HG03354 (cell line): ENCODE measurements around the gene AP5Z1.
"Not testable (repeated sequence)": the region's sequence is repeated elsewhere in the genome, so short reads cannot be mapped to it uniquely, and the experiment has no call there.

Source experiments
- ATAC-seq: cut with Tn5 transposase; IDR thresholded peaks from one replicate; pipeline ENCODE4 v1.9.1; 2021; ENCODE audit warnings: mild to moderate bottlenecking; ENCODE audit not compliant: unreplicated experiment, poor library complexity, severe bottlenecking

Gene AP5Z1

DNA sequence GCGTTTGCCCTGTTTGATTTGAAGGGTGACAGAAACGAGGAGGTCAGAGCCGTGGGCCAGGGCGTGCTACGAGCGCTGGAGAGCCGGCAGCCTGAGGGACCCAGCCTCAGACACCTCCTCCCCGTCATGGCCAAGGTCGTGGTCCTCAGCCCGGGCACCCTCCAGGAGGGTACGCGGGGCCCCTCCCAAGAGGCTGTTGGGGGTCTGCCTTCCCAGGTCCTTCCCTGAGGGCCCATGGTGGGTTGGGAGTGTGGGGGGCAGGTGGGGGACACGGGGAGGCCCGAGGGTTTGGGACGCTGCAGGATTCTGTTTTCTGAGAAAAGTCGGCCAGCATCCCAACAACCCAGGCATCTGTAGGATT lies 7.8 kb downstream of the AP5Z1 start:
- ATAC-seq = no peak

DNA sequence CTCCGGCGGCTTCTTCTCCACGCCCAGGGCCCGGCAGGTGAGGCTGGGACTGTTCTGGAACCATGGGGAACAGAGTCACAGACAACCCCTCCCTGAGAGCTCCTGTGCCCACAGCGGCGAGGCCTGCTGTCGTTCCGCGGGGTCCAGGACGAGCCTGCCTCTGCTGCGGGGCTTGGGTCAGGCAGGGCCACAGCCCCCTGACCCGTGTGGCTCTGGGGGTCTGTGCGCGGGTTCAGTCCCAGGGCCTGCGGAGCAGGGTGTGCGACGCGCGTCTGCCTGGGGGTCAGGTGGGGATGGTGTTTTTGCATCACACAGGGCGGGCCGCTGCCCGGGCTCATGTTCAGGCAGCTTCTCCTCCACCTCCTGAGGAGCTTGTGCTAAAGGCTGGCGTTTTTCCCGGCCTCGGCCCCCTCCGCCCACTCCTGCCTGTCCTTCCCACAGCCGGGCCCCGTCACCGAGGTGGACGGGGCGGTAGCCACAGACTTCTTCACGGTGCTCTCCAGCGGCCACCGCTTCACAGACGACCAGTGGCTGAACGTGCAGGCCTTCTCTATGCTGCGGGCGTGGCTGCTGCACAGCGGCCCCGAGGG lies 8.4 kb downstream of the AP5Z1 start:
- no peak for ATAC-seq

DNA sequence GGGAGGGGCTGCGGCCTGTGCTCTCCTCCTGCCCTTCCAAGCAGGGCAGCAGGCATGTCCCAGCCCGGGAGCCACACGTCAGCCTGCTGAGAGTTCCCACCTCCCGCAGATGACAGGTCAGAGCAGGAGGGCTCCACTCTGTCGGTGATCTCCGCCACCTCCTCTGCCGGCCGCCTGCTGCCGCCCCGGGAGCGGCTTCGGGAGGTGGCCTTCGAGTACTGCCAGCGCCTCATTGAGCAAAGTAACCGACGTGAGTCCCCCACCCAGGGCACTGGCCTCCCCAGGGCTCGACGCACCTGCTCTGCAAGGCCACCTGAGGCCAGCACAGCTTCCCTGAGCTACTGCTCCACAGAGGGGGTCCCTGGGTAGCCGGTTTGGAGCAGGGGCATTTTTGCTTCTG lies 9.4 kb downstream of the AP5Z1 start:
- ATAC-seq = no peak

DNA sequence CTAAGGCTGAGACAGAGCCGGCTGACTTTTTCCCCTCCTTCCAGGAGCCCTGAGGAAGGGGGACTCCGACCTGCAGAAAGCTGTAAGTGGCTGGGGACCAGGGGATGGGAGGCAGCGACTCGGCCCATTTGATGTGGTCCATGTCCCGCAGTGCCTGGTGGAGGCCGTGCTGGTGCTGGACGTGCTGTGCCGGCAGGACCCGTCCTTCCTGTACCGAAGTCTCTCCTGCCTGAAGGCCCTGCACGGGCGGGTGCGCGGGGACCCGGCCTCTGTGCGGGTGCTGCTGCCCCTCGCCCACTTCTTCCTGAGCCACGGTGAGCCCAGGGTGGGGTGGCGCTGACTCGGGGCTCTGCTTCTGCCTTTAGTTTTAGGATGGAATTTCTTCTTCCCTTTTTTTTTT lies 9.9 kb downstream of the AP5Z1 start:
- ATAC-seq = no peak

DNA sequence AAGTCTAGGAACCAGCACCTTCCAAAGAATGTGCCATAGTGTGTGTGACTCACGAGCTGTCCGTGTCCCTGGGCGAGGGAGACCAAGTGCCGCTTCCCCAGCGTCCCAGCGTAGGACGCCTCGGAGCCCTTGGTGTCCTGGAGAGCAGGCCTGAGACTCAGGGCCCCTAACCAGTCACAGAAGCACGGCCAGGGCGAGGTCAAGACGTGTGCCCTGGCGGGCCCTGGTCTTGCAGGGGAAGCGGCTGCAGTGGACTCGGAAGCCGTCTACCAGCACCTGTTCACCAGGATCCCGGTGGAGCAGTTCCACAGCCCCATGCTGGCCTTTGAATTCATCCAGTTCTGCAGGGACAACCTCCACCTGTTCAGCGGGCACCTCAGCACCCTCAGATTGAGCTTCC lies 10.6 kb downstream of the AP5Z1 start:
- no peak for ATAC-seq

DNA sequence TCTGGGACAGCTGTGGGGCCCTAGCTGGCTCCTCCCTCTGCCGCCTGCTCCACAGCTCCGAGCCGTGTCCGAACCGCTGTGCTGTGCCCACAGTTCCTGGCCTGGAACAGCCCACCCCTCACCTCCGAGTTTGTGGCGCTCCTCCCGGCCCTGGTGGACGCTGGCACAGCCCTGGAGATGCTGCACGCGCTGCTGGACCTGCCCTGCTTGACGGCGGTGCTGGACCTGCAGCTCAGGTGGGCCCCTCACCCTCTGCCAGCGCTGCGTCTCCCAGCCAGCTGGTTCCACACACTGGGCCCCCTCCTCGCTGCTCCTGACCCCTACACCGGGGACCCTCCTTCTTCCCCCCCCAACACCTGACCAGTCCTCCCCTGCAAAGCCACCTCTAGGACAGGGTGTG lies 12.1 kb downstream of the AP5Z1 start:
- ATAC-seq = no peak

DNA sequence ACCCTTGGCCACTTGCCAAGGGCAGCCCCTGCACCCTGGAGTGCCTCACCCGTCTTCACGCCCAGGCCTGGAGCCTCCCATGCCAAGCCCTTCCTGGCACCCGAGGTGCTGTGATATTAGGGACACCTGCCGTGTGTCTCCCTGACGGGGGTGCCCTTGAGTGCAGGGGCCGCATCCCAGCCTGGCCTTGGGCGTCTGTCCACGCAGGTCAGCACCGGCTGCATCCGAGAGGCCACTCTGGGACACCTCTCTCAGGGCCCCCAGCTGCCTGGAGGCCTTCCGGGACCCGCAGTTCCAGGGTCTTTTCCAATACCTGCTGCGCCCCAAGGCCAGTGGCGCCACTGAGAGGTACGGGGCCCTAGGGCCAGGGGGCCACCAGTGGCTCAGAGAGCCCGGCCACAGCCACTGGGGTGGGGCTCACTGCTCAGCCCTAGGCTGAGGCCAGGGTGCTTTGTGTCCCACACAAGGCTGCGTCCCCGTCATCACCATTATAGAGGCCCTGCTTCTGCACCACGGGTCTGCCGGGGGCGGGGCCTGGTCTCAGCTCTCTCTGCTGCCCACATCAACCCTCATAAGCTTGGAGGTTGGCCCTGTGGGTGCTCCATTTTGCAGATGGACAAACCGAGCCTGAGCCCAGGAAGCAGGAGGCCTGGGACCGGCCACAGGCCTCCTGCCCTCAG lies 12.7 kb downstream of the AP5Z1 start:
- ATAC-seq = no peak

DNA sequence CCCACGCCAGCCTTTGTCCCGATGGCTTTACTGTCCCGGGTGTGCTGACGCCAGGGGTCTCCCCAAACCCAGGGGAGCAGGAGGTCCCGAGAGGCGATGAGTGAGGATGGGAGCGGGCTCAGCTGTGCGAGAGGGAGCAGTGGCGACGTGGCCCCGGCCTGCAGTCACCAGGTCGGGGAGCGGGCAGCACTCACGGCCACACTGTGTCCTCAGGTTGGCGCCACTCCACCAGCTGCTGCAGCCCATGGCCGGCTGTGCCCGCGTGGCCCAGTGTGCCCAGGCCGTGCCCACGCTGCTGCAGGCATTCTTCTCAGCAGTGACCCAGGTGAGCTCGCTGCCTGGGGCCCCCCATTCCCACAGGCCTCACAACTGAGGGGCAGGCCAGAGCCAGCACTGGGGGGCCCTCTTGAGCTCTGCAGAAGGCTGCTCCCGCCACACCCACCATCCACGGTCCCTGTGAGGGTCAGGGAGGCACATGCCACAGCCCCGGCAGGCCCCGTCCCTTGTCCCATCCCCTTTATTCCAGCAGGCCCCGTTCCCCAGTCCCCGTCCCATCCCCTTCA lies 13.3 kb downstream of the AP5Z1 start:
- no peak for ATAC-seq

DNA sequence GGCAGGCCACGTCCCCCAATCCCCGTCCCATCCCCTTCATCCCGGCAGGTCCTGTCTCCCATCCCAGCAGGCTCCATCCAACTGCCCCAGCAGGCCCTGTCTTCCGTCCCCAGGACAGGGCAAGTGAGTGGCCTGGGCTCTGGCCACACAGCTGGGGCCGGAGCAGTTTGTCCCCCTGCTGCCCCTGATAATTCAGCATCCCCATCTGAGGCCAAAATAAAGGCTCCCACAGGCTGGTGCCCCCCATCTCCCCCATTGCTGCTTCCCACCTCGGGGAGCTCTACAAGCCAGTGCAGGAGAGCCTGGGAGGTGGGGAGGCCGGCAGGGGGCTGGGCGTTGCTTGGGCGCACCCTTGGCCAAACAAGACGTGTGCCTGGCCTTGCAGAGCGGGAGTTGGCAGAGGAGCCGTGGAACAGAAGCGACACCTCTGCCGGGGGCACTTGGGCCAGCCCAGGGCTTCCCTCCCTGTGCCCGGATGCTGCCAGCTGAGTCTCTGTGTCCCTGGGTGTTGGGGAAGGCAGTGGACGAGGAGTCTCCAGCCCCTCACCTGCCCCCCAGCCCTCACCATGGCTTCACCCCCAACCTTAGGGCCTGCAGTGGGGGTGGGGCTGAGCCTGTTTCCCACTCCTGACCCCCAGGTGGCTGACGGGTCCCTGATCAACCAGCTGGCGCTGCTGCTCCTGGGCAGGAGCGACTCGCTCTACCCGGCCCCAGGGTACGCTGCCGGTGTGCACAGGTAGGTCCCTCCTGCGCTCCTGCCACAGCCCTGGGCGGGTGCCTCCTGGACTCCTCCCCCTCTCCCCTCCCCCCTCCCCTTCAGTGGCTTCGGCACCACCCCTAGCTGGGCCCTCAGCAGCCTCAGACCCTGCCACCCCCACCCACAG lies 14.0 kb downstream of the AP5Z1 start:
- no peak for ATAC-seq

DNA sequence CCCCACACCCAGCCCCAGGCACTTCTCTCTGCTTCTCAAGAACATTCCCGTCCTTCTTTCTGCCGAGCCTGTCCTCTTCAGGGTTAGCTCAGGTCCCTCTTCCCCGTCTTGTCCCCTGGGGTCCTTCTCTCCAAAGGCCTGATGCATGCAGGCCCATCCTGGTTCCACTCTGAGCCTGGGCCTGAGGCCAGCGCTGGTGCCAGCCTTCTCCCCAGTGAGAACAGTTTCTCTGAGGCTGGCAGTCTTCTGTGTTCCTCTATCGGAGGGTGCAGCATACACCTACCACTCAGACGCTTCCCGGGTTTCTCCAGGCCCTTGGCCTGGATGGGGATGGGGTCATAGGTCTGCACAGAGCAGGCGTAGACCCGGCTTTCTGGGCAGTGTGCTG lies 14.6 kb downstream of the AP5Z1 start:
- no peak for ATAC-seq

DNA sequence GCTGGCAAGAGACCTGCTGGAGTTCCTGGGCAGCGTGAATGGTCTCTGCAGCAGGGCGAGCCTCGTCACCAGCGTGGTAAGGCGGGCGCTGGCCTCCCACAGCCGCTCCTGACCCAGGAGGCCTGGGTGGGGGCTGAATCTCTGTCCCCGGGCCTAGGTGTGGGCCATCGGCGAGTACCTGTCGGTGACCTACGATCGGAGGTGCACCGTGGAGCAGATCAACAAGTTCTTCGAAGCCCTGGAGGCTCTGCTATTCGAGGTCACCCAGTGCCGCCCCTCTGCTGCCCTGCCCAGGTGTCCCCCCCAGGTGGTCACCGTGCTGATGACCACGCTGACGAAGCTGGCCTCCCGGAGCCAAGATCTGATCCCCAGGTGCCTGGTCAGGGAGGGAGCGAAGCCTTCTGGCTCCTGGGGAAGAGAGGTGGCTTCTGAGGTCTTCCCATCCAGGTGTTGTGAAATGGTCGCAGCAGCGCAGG lies 15.1 kb downstream of the AP5Z1 start:
- no peak for ATAC-seq

DNA sequence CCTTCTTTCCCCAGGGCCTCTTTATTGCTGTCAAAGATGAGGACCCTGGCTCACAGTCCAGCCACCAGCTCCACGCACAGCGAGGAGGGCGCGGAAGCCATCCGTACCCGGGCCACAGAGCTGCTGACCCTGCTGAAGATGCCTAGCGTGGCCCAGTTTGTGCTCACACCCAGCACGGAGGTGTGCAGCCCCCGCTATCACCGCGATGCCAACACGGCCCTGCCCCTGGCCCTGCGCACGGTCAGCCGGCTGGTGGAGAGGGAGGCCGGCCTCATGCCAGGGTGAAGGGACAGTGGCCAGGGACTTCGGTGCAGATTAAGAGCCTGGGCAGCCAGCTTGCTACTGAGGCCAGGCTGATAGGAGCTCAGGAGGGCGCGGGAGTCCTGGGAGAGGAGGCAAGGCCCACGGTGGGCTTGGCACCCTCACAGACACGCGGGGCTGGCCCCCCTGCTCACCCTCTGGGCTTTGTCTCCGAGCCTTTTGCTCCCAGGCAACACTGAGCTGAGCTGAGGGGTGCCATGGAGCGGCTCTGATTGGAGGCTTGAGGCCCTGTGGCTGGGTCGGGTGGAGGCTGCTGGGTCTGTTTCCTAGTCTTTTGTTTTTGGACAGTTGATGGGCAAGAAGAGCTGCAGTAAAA lies 15.8 kb downstream of the AP5Z1 start:
- no peak for ATAC-seq

DNA sequence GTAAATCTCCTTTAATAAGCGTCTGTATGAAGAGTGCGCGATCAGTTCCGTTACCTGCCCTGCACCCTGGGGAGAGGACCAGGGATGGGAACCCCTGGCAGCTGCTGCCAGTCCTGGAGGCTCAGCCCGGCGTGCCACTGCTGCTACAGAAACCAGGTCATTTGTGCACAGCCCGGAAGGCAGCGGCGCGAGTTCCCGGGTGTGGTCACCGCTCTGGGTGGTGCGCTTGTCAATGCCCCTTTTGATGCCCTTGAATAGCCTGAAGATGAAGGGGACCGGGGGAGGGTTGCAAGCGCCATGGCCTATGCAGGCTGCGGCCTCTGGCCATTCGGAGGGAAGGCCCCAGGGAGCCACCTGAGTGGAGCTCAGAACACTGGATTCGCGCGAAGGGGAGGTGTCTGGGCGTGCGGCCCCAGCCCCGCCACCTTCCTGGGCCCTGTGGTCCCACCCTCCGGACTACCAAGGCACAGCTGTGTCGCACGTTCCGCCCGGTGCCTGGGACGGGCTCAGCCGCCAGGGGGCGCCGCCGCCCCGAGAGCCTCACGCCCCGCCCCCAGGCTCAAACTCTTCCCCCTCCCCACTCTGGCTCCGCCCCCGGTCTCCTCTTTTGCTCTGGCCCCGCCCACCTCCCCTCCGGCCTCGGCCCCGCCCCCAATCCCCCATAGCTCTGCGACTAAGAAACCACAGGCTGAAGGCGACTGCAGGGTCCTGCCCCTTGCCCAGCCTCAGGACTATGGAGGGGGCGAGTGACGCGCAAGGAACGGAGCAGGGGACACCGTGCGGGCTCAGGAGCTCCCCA lies 16.5 kb downstream of the AP5Z1 start:
- peak; percentile 51 for ATAC-seq

DNA sequence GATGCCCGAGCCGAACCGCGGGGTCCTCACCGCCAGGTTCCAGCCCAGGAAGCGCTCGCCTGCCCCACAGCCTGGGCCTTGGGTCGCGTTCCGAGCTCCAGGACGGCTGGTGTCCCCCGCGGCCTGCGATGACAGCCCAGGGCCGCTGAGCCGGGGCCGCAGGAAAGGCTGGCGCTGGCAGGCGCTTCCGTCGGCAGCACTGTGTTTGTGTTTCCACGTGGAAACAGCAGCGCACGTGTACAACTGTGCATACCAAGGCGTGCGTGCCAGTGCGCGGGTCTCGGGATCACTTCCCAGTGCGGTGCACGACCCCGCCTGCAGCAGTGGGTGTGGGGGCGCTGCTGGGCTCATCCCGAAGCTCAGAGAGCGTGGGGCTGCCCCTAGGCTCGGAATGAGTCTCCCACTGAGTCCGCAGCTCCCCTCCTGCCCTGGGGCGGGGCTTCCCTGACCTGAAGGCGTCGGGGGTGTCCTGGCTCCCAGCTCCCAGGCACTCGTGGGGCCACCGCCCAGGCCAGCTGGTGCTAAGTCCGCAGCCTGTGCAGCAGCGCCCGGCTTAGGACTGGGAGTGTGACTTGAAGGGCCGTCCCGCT lies 17.2 kb downstream of the AP5Z1 start:
- peak; percentile 13 for ATAC-seq

DNA sequence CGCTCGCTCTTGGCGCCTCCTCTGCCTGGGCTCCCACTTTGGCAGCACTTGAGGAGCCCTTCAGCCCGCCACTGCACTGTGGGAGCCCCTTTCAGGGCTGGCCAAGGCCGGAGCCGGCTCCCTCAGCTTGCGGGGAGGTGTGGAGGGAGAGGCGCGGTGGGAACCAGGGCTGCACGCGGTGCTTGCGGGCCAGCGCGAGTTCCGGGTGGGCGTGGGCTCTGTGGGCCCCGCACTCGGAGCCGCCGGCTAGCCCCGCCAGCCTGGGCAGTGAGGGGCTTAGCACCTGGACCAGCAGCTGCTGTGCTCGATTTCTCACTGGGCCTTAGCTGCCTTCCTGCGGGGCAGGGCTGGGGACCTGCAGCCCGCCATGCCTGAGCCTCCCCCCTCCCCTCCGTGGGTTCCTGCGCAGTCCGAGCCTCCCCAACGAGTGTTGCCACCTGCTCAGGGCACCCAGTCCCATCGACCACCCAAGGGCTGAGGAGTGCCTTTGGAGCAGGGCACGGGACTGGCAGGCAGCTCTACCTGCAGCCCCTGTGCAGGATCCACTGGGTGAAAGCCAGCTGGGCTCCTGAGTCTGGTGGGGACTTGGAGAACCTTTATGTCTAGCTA lies 18.1 kb downstream of the AP5Z1 start:
- ATAC-seq = not testable (repeated sequence)

DNA sequence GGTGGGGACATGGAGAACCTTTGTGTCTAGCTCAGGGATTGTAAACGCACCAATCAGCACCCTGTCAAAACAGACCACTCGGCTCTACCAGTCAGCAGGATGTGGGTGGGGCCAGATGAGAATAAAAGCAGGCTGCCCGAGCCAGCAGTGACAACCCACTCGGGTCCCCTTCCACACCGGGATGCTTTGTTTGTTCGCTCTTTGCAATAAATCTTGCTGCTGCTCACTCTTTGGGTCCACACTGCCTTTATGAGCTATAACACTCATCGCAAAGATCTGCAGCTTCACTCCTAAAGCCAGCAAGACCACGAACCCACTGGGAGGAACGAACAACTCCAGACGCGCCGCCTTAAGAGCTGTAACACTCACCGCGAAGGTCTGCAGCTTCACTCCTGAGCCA lies 18.7 kb downstream of the AP5Z1 start:
- ATAC-seq = not testable (repeated sequence)

DNA sequence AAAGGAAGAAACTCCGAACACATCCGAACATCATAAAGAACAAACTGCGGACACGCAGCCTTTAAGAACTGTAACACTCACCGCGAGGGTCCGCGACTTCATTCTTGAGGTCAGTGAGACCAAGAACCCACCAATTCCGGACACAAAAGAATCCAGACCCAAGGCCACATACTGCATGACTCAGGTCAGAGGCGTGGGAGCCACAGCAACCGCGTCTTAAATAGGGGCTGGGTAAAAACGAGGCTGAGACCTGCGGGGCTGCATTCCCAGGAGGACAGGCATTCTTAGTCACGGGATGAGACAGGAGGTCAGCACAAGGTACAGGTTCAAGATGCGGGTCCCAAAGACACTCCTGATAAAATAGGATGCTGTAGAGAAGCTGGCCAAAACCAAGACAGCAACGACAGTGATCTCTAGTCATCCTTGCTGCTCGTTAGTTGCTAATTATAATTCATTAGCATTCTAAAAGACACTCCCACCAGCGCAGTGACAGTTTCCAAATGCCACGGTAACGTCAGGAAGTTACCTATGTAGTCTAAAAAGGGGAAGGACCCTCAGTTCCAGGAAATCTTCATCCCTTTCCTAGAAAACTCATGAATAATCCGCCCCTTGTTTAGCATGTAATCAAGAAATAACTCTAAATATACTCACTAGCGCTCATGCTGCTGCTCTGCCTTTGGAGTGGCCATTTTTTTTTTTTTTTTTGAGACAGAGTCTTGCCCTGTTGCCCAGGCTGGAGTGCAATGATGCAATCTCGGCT lies 19.3 kb downstream of the AP5Z1 start:
- ATAC-seq = no peak

DNA sequence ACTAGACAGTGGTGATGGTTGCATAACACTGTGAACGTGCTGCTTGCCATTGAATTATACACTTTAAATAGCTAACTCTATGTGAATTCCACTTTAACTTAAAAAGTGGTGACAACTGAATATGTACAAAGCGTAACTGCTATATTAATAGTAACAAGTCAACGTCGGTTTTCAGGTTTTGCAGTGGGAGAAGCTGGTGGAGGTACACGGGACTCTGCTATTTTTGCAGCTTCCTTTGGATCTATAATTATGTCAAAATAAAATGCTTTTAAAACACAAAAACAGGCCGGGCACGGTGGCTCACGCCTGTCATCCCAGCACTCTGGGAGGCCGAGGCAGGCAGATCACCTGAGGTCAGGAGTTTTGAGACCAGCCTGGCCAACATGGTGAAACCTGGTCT lies 21.0 kb downstream of the AP5Z1 start:
- ATAC-seq = no peak
